ENCODE measurements around the gene GNG5.
"Not testable (repeated sequence)": the region's sequence is repeated elsewhere in the genome, so short reads cannot be mapped to it uniquely, and the experiment has no call there.

GNG5 gene

DNA sequence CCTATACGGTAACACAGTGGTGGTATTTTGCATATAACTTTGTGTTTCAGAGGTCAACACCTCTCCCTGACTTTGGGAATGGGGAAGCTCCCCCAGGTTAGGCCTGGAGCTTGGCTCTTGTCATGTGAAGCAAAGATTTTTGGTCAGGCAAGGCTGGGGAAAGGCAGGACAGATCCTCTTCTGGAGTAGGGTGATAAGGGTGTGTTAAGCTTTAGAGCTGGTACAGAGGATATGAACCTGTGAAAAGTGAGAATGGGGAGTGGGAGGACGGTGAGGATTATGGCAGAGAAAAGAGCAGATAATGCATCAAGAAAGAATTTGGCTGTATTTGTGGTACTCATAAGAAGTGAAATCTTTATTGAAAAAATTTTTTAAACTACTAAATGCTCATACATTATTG lies 25.1 kb downstream of the GNG5 start:
- no peak for FAIRE-seq

DNA sequence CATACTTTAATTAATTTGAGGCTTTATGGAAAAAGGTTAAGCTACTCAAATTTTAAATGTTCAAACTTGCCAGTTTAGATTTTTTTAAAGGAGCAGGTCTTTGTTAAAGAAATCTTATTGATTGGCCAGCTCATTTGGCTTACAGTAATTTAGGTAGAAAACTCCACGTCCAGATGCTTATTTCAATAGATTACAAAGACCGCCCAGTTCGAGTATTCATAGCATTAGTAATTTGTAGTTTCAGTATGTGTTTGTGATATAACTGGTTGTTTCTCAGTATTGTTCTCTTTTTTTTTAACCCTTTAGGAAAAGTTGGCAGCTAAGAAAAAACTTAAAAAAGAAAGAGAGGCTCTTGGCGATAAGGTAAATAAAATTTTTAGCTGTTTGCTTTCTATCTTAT lies 25.7 kb downstream of the GNG5 start:
- no peak for FAIRE-seq

DNA sequence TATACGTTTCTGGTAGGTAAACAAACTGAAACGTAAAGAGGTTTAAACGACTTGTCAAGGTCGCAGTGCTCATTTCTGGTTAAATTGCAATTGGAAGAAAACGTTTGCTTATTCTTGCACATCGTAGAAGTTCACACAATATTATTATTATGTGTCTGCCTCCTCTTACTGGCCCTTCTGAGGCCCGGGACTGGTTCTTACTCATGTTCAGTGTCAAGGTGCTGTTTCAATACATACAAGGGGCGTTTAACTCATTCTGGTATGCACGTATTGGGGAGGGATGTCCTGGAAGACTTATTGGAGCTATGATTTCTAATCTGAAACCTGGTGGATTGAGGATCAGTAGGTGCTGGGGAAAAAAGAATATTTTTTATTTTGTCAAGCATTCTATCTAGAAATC lies 26.4 kb downstream of the GNG5 start:
- no peak for FAIRE-seq

DNA sequence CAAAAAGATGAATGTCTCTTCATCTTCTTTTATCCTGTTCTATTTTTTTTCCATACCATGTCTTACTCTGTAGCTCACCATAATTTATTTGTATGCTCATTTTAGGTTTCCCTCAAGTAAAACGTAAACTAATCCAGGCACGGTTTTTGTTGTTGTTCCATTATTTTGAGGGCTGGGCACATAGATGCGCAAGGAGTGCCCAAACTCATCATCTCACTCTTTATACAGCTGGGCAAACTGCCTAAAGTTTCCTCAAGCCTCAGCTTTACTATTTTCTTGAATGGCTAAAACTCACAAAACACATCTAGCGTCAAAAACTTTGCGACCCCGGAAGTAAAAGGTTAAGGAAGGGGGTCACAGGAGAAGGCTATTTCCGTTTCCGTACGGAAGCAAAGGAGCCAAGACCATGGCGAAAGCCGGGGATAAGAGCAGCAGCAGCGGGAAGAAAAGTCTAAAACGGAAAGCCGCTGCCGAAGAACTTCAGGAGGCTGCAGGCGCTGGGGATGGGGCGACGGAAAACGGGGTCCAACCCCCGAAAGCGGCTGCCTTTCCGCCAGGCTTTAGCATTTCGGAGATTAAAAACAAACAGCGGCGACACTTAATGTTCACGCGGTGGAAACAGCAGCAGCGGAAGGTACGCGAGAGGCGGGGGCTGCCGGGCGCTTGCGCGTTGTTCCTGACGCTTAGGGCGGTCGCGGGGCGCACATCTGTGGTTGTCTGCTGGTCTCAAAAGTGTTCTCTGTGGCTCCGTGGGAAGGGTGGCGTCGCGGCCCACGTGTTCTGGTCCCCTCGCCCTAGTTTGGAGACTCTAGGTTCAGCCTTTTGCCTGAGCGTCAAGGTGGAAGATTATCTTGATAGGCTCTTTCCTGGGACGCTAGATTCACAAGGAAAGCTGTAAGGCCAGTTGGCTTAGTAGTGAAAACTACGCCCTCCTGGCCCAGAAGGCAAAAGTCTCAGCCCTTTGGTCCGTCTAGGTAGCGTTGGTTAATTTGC lies 27.2 kb downstream of the GNG5 start, which contains the start of gene RPF1:
RPF1 (plus strand) TSS at position 391 of the 993 bp plus-strand sequence; CDS start at position 407, 16 bp downstream.
- FAIRE-seq, result peak; percentile 71

DNA sequence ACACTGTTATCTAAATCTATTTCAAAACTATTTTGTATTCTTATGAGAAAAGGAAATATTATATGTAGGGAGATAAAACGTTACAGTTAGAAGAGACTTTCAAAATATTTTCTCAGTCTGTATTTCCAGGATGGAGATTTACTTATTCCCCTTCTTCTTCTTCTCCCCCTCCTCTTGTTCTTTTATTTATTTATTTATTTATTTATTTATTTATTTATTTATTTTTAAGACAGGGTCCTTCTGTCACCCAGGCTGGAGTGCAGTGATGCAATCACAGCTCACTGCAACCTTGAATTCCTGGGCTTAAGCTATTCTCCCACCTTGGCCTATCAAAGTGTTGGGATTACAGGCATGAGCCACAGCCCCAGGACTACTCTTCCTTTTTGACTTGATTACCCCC lies 30.2 kb downstream of the GNG5 start:
- no peak for FAIRE-seq

DNA sequence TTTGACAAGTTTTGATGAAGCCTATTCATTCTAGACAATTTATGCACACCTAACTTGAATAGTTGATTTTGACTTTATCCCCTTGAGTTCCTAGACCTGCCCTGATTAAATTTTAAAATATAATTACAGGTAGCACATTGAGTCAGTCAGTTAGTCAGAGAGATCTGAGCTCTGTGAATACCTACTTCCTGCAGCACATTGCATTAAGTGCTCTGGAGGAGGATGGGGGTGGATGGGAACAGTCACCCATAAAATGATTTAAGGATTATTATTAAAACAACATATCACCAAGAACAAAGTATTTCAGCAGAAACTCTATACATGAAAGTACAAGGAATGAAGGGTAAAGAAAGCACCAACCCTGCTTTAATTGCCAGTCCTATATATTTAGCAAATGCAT lies 39.1 kb downstream of the GNG5 start:
- no peak for FAIRE-seq

DNA sequence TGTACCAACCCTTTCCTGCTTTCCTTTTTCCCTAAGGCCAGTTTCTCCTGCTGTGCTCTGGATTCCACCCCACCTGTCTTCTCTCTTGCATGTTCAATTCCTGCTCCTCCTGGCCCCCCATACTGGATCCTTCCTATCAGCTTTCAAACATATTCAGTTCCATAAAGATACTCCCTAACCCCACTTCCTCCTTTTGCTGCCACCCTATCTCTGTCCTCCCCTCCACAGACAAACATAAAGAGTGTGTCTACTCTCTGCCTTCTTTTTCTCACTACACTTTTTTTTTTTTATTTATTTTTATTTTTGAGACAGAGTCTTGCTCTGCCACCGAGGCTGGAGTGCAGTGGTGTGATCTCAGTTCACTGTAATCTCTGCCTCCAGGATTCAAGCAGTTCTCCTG lies 44.3 kb downstream of the GNG5 start:
- no peak for FAIRE-seq

DNA sequence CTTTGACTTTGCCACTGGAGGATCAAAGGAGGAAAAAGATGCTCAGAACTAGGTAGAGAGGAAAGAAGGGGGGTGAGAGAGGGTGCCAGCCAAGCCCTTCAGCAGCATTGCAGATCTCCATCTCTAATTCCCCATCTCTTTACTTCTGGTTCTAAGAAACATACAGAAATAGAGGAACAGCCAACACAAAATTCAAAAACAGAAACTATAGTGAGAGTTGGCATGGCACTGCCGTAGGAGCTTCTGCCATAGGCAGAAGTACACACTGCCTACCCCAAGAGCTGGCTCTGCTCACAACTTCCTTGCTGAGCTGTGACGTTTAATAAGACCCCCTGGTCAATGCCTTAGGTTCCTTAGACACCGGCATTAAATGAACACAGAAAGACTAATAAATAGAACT lies 53.9 kb downstream of the GNG5 start:
- no peak for FAIRE-seq

DNA sequence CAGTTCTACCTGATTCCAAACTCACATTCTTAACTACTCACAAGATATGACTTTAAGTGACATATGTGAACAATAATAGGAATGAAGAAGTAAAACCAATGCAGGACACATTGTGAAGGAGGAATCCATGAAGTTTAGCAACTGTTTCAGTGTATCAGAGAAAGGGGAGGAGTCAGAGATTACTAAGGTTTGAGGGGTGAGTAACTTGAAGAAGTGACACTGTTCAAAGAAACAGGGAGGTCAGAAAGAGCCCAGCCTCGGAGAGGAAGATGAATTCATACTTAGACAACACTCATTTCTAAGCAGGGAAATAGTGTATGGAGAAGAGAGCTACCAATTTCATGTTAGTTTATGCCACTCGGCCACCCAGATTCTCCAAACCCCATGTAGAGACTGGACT lies 55.5 kb downstream of the GNG5 start:
- FAIRE-seq, result no peak

DNA sequence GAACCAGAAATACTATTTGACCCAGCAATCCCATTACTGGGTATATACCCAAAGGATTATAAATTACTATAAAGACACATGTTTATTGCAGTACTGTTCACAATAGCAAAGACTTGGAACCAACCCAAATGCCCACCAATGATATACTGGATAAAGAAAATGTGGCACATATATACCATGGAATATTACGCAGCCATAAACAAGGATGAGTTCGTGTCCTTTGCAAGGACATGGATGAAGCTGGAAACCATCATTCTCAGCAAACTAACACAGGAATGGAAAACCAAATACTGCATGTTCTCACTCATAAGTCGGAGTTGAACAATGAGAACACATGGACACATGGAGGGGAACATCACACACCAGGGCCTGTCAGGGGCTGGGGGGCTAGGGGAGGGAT lies 57.7 kb downstream of the GNG5 start:
- not testable (repeated sequence) for FAIRE-seq

Measured in G401.6 (cell line).